ENCODE results near the gene TPH2.

TPH2 gene

DNA sequence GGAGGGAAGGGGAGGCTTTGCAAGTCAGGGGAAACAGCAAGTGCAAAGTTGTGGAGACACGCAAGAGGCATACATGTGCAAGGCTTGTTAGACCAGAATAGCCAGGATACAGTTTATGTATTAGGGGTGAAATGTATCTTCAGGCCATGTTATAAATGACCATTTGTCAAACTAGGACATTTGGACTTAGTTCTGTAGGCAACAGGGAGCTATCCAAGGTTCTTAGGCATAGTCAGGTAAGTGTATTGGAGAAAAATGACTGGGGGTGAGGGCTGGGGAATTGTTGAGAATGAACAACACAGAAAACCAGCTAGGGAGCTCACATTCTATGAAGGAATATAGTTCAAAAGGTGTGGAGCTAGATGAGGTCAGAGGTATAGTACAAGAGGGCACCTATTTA lies 42.5 kb downstream of the TPH2 start:
- Mint-ChIP-seq H3K27me3 (peaks cover 0 to 4% of the 10 kb centered on the region in 2 donors), H3K4me3 (no peak overlapping the region), H3K9me3 (no peaks in the 10 kb centered on the region), H3K4me1 (no peaks in the 10 kb centered on the region), H3K27ac (no peak overlapping the region), H3K36me3 (no peaks in the 10 kb centered on the region)
- DNase-seq (no peak), ATAC-seq (replicated peaks) (no peak)

GRCh38 chr12:71994715-71995114 lies 56.1 kb downstream of the TPH2 start:
- H3K27ac Mint-ChIP-seq: no peak overlapping the region
- no peaks in the 10 kb centered on the region for H3K4me1 Mint-ChIP-seq
- H3K27me3 Mint-ChIP-seq: peaks cover 8 to 9% of the 10 kb centered on the region in 2 donors
- ATAC-seq (replicated peaks): no peak
- DNase-seq: no peak
- no peaks in the 10 kb centered on the region for H3K9me3 Mint-ChIP-seq
- H3K36me3 Mint-ChIP-seq: no peaks in the 10 kb centered on the region
- no peak overlapping the region for H3K4me3 Mint-ChIP-seq

GRCh38 chr12:71999795-72000194 lies 61.1 kb downstream of the TPH2 start:
- Mint-ChIP-seq H3K9me3 (no peaks in the 10 kb centered on the region), H3K36me3 (no peaks in the 10 kb centered on the region), H3K27ac (no peak overlapping the region), H3K4me3 (no peak overlapping the region), H3K27me3 (peaks cover 4 to 13% of the 10 kb centered on the region in 2 donors), H3K4me1 (no peaks in the 10 kb centered on the region)
- DNase-seq: no peak
- ATAC-seq (replicated peaks): no peak

GRCh38 chr12:72000969-72001648 lies 62.5 kb downstream of the TPH2 start:
- H3K4me1 Mint-ChIP-seq: no peaks in the 10 kb centered on the region
- H3K9me3 Mint-ChIP-seq: no peaks in the 10 kb centered on the region
- ATAC-seq (replicated peaks) (no peak), DNase-seq (no peak)
- peaks cover 3 to 19% of the 10 kb centered on the region in 2 donors for H3K27me3 Mint-ChIP-seq
- no peak overlapping the region for H3K27ac Mint-ChIP-seq
- no peaks in the 10 kb centered on the region for H3K36me3 Mint-ChIP-seq
- no peak overlapping the region for H3K4me3 Mint-ChIP-seq

DNA sequence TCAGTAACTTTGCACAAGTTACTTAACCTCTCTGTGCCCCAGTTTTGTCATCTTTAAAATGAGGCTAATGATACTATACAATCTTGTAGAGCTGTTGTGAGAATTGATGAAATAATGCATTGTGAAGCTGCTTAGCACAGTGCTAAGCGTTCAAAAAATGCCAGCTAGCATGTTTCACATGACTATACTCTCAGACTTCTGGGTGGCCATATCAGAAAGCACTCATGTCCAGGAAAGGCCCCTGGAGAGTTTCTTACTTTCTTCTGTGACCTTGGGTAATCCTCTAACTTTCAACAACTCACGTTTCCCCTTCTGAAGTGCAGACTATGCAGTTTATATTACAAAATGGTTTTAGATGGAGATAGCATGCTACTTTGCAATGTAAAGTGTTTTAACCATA lies 68.1 kb downstream of the TPH2 start:
- no peaks in the 10 kb centered on the region for H3K4me1 Mint-ChIP-seq
- H3K9me3 Mint-ChIP-seq: no peaks in the 10 kb centered on the region
- peaks cover 6 to 24% of the 10 kb centered on the region in 2 donors for H3K27me3 Mint-ChIP-seq
- ATAC-seq (replicated peaks) (no peak), DNase-seq (no peak)
- no peak overlapping the region for H3K4me3 Mint-ChIP-seq
- H3K36me3 Mint-ChIP-seq: no peaks in the 10 kb centered on the region
- H3K27ac Mint-ChIP-seq: no peak overlapping the region

- no peak for ATAC-seq (replicated peaks)
- H3K27me3 Mint-ChIP-seq: peaks cover 15 to 17% of the 10 kb centered on the region in 2 donors
- no peak for DNase-seq
- H3K27ac Mint-ChIP-seq: no peak overlapping the region
- H3K4me1 Mint-ChIP-seq: no peaks in the 10 kb centered on the region
- H3K9me3 Mint-ChIP-seq: no peaks in the 10 kb centered on the region
- H3K36me3 Mint-ChIP-seq: no peaks in the 10 kb centered on the region
- no peak overlapping the region for H3K4me3 Mint-ChIP-seq
These were observed 71.7 kb downstream of the TPH2 start for GRCh38 chr12:72010356-72010755.

- no peak overlapping the region for H3K4me3 Mint-ChIP-seq
- H3K36me3 Mint-ChIP-seq: no peaks in the 10 kb centered on the region
These were observed 72.7 kb downstream of the TPH2 start for GRCh38 chr12:72011374-72011773.

GRCh38 chr12:72012874-72013273 lies 74.2 kb downstream of the TPH2 start:
- Mint-ChIP-seq H3K27ac (no peak overlapping the region), H3K4me3 (no peak overlapping the region), H3K27me3 (peaks cover 9 to 12% of the 10 kb centered on the region in 2 donors), H3K9me3 (no peaks in the 10 kb centered on the region), H3K4me1 (no peaks in the 10 kb centered on the region), H3K36me3 (no peaks in the 10 kb centered on the region)
- ATAC-seq (replicated peaks): no peak
- no peak for DNase-seq

More at GRCh38 chr12:72011374-72011773, 72.7 kb downstream of the TPH2 start:
- DNase-seq: no peak
- Mint-ChIP-seq H3K9me3 (no peaks in the 10 kb centered on the region), H3K4me1 (no peaks in the 10 kb centered on the region), H3K27me3 (peaks cover 9 to 10% of the 10 kb centered on the region in 2 donors), H3K27ac (no peak overlapping the region)
- ATAC-seq (replicated peaks): no peak

GRCh38 chr12:72015895-72016294 lies 77.2 kb downstream of the TPH2 start:
- Mint-ChIP-seq H3K27me3 (peaks cover 33 to 35% of the 10 kb centered on the region in 2 donors), H3K9me3 (no peaks in the 10 kb centered on the region), H3K27ac (no peak overlapping the region), H3K4me1 (no peaks in the 10 kb centered on the region), H3K36me3 (no peaks in the 10 kb centered on the region), H3K4me3 (no peak overlapping the region)
- ATAC-seq (replicated peaks) (no peak), DNase-seq (no peak)

DNA sequence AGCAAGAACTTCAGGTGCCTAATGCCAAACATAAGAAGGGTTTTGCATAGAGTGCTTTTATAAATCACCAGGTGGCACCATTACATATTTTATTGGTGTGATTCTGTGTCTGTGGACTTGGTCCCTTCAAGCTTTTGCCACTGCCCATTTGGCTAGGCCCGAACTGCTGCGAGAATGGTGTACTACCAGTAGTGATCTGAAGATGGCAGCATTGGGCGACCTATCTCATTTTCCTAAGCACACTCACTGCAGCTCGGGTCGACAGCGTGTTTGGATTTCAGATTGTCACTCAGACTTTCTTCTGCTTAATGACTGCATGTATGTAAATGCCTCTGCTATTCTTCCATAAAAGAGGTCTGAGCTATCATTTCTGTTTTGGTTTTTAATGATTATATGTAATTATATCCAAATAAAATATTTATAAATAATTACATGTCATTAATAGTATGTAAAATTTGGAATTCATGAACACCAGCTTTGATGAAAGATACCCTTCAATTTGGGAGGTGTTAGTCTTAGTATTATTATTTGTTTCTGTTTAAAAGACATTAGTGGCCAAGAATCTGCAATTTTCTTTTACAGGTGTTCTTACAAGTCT lies 78.5 kb downstream of the TPH2 start:
- Mint-ChIP-seq H3K4me3 (no peak overlapping the region), H3K36me3 (no peaks in the 10 kb centered on the region), H3K27me3 (peaks cover 29 to 35% of the 10 kb centered on the region in 2 donors), H3K4me1 (no peaks in the 10 kb centered on the region), H3K27ac (no peak overlapping the region), H3K9me3 (no peaks in the 10 kb centered on the region)
- peak; percentile 51 for DNase-seq
- ATAC-seq (replicated peaks): peak; percentile 88 to 95

GRCh38 chr12:72018036-72018435 lies 79.4 kb downstream of the TPH2 start:
- peaks cover 27 to 34% of the 10 kb centered on the region in 2 donors for H3K27me3 Mint-ChIP-seq
- H3K36me3 Mint-ChIP-seq: no peaks in the 10 kb centered on the region
- no peaks in the 10 kb centered on the region for H3K9me3 Mint-ChIP-seq
- ATAC-seq (replicated peaks) (no peak), DNase-seq (no peak)
- H3K4me1 Mint-ChIP-seq: no peaks in the 10 kb centered on the region
- H3K4me3 Mint-ChIP-seq: no peak overlapping the region
- H3K27ac Mint-ChIP-seq: no peak overlapping the region

GRCh38 chr12:72024613-72025012 lies 86.0 kb downstream of the TPH2 start:
- Mint-ChIP-seq H3K36me3 (no peaks in the 10 kb centered on the region), H3K27ac (no peak overlapping the region), H3K4me3 (no peak overlapping the region), H3K27me3 (peaks cover 6 to 16% of the 10 kb centered on the region in 2 donors), H3K9me3 (no peaks in the 10 kb centered on the region), H3K4me1 (no peaks in the 10 kb centered on the region)
- DNase-seq (no peak), ATAC-seq (replicated peaks) (no peak)

DNA sequence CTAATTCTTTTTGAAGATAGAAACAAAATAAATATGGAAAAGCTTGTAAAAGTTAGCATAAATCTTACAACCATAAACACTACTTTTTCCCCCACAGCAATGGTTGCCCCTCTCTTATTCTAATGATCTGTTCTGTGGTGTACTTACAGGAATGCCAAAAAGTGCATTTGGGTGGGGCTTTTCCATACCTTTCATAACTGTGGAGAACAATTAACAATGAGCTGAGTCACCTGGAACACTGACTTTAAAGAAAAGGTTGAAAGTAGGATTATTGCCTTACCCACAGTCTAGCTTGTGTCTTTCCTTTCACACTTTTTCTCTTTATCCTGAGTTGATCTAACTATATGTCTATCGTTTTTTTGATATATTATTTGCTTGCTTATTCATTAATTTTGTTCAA lies 86.9 kb downstream of the TPH2 start:
- no peak overlapping the region for H3K4me3 Mint-ChIP-seq
- H3K36me3 Mint-ChIP-seq: no peaks in the 10 kb centered on the region
- H3K27ac Mint-ChIP-seq: no peak overlapping the region
- peaks cover 0 to 7% of the 10 kb centered on the region in 2 donors for H3K27me3 Mint-ChIP-seq
- no peaks in the 10 kb centered on the region for H3K9me3 Mint-ChIP-seq
- DNase-seq (no peak), ATAC-seq (replicated peaks) (no peak)
- H3K4me1 Mint-ChIP-seq: no peaks in the 10 kb centered on the region

GRCh38 chr12:72028966-72029365 lies 90.3 kb downstream of the TPH2 start:
- no peaks in the 10 kb centered on the region for H3K4me1 Mint-ChIP-seq

DNA sequence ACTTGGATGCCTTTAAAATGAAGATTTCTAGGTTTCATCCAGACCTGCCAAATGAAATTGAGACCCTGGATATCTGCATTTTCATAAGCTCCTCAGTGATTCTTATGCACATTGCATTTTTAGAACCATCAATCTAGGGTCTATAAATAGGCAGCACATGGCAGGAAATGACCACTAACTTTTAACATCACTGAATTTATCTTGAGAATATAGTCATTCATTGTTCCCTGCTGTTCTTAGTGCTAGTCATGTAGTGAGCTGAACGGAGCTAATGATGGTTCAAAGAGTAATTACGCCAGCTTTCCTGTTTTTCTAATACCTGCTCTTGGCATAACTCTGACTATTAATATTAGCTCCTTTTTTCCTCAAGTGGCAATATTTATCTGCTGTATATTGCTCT lies 91.6 kb downstream of the TPH2 start:
- Mint-ChIP-seq H3K4me1 (no peaks in the 10 kb centered on the region), H3K27me3 (peaks cover 0 to 2% of the 10 kb centered on the region in 2 donors), H3K36me3 (no peaks in the 10 kb centered on the region), H3K9me3 (no peaks in the 10 kb centered on the region), H3K4me3 (no peak overlapping the region), H3K27ac (no peak overlapping the region)
- DNase-seq (no peak), ATAC-seq (replicated peaks) (no peak)

More at GRCh38 chr12:72028966-72029365, 90.3 kb downstream of the TPH2 start:
- ATAC-seq (replicated peaks): peak; percentile 50 to 52
- H3K27ac Mint-ChIP-seq: no peak overlapping the region
- H3K36me3 Mint-ChIP-seq: no peaks in the 10 kb centered on the region
- H3K4me3 Mint-ChIP-seq: no peak overlapping the region
- H3K9me3 Mint-ChIP-seq: no peaks in the 10 kb centered on the region
- H3K27me3 Mint-ChIP-seq: peaks cover 0 to 7% of the 10 kb centered on the region in 2 donors
- no peak for DNase-seq

All from stimulated activated naive B cell treated with anti-CD40 and anti-IgM and Interleukin-4, amounts not matched to agents 10 μg/mL and 1 μg/mL and 100 μg/mL, for 72 hours (primary cell).